Measurements from ENCODE around the gene ATP6V1B1.

Gene ATP6V1B1

GRCh38 chr2:70926042-70926441 lies 9.7 kb upstream of the ATP6V1B1 start:
- no peak for DNase-seq

- DNase-seq: no peak
Observed at GRCh38 chr2:70927138-70927537, 8.6 kb upstream of the ATP6V1B1 start.

GRCh38 chr2:70927641-70928040 lies 8.1 kb upstream of the ATP6V1B1 start:
- DNase-seq: no peak

DNA sequence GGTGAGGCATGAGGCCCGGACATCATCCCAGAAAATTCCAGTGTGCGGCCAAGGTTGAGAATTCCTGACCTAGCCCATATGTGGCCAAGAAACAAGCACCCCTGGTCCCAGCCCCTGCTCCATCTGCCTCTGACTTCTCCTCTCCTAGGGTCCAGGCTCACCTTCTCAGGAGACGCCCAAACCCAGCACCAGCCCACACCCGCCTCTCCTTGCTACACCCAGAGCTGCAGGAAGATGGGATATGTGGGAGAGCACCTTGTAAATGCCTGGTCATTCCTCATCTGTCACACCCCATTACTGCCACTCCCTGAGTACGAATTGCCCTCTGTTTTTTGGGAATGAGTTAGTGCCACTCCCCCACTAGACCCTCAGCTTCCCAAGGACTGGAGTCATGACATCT lies 7.3 kb upstream of the ATP6V1B1 start:
- no peak for DNase-seq

DNA sequence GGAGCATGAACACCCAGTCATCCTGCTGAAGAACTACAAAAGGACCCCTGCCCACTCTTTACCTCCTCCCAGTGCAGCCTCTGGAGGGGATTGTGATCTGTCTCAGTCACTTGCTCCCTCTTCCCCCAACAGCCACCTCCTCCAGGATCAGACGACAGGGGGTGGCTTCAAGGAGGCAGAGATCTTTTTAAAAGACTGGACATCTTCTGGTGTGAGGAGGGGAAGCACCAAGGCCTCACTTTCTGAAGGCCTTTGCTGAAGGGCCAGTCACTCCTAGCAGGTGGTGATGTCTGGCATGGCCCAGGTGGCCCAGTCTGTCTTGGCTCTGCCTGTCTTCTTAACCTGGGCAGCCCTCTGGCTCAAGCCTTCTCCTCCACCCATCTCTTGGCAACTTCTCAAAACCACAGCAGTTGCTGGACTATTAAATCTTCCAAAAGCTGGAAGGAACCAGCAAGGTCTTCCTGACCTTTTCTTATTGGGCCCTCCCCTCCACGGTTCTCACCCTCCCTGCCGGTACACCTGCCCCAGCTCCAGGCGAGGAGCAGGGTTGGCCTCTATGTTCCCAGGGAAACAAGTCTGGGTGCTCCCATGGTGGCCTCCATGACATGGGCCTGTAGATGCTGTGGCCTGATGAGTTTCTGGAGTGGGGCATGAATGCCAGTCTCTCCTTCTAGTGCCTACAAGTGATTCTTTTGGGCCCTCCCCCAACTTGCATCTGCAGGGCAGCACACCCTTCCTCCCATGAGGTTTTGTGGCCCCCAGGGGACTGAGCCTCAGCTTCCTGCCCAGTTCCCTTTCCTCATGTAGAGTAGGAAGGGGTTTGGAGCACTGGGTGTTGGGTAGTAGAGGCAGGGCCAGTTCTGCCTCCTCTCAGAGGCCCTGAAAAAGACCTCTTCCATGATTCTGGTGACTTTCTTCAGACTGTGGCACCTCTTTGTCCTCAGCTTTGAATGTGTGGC lies 5.0 kb upstream of the ATP6V1B1 start:
- no peak for DNase-seq

DNA sequence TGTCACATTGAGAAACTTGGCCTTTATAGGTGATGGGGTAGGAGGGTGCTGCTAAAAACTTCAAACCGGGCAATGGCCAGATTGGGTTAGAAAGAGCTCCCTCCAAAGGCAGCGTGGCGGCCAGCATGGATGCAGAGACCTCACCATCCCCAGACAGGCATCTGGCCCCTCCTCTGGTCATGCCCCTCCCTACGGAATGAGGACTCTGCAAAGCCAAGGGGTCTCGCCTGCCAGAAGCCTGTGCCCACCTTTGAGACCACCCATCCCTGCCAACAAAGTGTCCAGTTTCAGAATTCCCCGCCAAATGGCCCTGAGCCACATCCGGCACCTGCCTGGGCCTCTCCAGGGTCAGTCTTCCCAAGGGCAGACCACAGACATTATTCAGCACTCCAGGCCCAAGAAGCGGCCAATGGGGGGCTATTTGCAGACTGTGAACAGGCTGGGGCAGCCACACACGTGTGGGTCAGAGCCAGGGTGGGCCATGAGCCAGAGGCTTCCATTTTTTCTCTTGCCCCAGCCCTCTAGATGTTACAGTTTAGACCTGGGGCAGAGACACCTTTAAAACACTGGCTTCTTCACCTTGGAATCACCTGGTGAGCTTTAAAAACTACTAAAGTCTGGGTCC lies 4.2 kb upstream of the ATP6V1B1 start:
- no peak for DNase-seq

- DNase-seq: no peak
Observed at GRCh38 chr2:70932631-70933230, 3.0 kb upstream of the ATP6V1B1 start.

- DNase-seq: no peak
Observed at GRCh38 chr2:70934981-70935380, 719 bp upstream of the ATP6V1B1 start.

DNA sequence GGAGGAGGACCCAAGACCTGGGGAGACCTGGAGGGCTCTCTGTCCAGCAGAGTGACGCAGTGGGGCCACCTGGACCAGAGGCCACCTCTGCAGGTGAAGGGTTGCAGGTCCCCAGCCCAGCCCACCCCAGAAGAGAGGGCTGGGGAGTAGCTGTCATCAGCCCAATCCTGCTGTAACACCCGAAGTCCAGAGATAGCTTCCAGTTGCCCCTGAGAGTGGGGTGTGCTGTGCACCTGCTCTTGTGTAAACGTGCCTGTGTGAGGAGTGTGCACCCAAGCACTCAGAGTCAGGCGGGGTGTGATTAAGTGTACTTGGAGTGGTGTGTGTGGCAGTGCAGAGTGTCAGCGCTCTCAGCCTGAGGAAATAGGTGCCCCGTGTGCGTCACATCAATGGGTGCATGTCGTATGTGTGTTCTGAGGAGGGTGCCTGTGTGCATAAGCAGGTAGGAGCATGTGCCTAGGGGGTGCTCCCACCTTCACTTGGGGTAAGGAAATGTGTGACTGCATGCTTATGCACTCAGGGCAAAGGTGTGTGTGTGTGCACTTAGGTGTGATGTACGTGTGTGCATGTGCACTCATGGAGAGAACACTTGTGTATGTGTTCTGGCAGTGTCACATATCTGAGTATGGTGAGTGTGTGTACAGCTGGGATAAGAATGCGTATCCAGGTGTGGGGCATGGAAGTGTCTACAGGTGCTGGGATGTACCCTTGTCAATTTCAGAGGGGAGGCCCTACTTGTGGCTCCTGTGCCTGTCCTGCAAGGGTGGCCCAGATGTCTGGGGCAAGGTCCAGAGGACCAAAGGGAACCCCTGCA lies 672 bp downstream of the ATP6V1B1 start:
- DNase-seq: no peak

- DNase-seq: no peak
Observed at GRCh38 chr2:70936979-70937811, 1.5 kb downstream of the ATP6V1B1 start.

GRCh38 chr2:70937866-70938585 lies 2.3 kb downstream of the ATP6V1B1 start:
- DNase-seq: no peak

DNA sequence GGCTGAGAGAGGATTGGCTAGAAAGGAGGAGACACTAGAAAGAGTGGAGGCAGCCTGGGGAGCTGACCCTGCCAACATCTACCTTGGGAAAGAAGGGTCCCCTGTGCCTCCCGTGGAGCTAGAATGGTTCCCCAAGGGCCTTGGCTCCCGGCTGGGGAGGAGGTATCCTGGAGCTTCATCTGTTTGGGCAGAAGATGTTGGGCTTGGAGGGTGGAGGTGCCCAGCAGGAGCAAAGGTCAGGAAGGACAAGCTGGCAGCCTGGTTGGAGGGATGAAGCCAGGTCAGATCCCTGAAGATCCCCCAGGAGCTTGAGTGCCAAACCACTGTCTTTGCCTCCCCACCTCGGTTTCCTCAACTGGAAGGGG lies 2.9 kb downstream of the ATP6V1B1 start:
- DNase-seq: no peak

DNA sequence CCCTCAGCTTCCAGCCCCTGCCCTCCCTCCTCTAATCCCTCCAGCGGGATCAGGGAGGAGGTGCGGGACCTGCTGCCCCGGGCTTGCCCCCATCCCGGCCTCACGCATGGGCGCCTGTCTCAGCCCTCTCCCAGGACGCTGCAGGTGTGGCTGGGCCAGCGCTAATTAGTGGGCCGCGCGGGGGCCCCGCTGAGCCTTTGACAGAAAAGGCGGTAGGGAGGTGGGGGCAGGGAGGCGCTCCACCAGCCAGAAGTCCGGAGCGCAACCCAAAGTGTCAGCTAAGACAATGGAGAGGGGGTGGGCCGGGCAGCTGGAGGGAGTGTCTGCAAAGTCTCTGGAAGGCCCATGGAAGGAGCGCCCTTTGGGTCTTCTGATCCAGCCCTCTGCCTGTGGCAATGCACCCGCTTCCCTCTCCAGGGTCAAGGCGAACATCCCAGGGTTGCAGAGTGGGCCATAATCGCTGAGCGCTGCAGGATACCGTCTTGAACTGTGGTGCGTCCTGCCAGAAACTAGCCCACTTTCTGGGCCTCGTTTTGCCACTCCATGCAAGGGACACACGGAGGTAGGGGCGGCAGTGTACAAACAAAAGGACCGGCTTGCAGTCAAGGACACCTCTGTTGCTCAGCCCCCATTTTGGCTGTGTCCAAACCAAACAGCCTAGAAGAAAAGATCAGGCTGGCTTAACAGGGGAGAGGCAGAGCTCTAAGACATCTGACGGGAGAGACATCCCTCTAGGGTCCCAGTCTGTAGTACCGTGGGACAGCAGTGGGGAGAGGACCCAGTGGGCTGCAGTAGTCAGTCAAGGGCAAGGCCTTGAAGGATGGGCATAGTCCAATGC lies 3.5 kb downstream of the ATP6V1B1 start:
- DNase-seq: no peak

GRCh38 chr2:70939839-70940580 lies 4.3 kb downstream of the ATP6V1B1 start:
- DNase-seq: no peak

DNA sequence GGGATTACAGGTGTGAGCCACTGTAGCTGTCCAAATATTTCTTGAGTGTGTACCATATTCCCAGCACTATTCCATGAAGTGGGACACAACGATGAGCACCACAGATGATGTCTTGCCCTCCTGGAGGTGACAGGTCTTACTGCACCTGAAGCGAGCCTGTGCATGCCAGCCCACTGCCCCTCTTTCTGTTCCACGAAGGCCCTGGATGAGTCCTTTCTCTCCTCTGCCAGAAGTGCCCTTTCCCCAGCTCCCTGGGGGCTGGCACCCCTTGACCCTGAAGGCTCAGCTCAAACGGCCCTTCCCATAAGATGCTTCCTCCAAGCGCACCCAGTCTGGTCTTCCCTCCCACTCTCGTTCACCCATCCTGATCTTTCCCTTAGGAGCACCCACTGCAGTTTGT lies 5.5 kb downstream of the ATP6V1B1 start:
- no peak for DNase-seq

GRCh38 chr2:70941701-70942100 lies 6.0 kb downstream of the ATP6V1B1 start:
- no peak for DNase-seq

DNA sequence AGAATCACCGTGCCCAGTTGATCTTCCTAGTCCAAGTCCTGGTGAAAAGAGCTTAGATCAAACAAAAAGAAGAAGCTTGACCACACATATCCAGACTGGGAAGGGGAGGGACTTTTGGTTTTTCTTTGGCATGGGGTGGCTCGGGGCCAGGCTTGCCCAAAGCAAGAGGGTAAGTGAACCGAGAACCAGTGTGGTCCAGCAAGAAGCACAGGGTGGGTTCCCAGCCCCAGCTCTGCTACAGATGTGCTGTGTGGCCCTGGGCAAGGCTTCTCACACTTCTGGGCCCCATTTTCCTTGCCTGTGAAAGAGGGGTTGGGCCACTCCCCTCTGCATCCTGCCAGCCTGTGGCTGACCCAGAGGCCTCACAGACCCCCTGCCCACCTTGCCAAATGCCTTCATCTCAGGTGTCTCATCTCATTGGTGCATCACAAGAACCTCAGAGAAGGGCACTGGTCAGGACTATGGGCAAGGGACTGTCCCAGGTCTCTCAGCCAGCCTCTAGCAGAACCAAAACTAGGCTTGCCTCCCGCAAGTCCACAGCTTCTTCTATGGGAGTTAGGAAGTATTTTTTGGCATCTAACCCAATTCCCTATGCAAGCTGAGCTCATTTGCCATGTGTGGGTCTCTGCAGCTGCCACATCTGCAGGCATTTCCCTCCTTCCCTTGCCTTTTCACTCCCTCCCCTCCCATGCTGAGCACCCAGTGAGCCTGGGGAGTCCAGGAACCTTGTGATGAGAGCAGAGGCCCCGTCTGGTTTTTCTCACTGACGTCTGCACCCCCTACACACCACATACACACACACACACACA lies 6.9 kb downstream of the ATP6V1B1 start:
- no peak for DNase-seq

All from hypothalamus (tissue), 51 donors.